HG03159 (cell line): ENCODE results near the gene VPS25.
"Not testable (repeated sequence)": the region's sequence is repeated elsewhere in the genome, so short reads cannot be mapped to it uniquely, and the experiment has no call there.

ENCODE experiments used
- ATAC-seq: cut with Tn5 transposase; IDR thresholded peaks from one replicate; pipeline ENCODE4 v1.9.1; 2021; ENCODE audit warnings: mild to moderate bottlenecking, moderate library complexity; ENCODE audit not compliant: unreplicated experiment

VPS25 gene

DNA sequence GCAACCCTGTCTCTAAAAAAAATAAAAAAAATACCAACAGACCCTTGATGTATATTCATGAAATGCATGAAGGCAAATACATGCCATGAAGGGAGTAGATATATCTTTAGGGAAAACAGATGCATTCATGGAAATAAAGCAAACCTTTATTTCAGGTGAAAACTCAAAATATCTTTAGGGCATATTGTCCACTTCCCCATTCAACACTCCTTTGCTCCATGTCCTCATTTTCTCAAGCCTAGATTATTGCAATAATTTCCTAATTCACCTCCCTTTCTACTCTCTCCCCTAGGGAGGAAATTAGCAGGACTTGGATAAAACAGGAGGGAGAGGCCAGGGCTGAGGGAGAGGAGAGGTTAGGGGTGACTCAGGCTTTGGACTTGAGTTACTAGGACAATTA is 5.7 kb upstream of the VPS25 start:
- no peak for ATAC-seq

DNA sequence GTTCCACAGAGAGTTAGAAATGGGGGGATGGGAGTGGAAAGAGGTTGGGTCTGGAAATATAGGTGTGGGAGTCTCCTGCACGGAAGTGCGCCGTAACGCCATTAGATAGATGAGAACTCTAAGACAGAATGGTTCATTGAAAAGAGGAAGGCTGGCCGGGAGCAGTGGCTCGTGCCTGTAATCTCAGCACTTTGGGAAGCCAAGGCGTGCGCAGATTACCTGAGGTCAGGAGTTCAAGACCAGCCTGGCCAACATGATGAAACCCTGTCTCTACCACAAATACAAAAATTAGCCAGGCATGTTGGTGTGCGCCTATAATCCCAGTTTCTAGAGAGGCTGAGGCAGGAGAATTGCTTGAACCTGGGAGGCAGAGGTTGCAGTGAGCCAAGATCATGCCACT is 5.2 kb upstream of the VPS25 start:
- not testable (repeated sequence) for ATAC-seq

DNA sequence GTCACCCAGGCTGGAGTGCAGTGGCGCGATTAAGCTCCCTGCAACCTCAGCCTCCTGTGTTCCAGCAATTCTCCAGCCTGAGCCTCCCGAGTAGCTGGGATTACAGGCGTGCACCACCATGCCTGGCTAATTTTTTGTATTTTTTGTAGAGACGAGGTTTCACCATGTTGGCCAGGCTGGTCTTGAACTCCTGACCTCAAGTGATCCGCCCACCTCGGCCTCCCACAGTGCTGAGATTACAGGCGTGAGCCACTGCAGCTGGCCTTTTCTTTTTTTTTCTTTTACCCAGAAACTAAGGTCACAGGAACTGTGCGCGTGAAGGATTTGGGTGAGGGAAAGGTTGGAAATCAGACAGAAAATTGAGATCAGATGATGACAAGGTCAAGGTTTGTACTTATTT is 3.3 kb upstream of the VPS25 start:
- not testable (repeated sequence) for ATAC-seq

DNA sequence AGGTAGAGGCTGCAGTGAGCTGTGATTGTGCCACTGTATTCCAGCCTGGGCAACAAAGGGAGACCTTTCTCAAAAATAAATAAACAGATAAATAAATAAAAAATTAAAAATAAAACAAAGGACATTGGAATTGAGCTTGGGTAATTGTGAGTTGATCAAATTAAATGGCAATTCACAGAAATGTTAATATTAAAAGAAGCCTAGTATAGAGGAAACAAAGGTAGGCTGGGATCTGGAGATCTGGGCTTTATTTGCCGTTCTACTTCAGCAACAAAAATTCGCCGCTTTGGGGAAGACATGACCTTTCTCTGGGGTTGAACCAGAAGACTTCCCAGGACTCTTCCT is 332 bp upstream of the VPS25 start:
- ATAC-seq, result no peak

DNA sequence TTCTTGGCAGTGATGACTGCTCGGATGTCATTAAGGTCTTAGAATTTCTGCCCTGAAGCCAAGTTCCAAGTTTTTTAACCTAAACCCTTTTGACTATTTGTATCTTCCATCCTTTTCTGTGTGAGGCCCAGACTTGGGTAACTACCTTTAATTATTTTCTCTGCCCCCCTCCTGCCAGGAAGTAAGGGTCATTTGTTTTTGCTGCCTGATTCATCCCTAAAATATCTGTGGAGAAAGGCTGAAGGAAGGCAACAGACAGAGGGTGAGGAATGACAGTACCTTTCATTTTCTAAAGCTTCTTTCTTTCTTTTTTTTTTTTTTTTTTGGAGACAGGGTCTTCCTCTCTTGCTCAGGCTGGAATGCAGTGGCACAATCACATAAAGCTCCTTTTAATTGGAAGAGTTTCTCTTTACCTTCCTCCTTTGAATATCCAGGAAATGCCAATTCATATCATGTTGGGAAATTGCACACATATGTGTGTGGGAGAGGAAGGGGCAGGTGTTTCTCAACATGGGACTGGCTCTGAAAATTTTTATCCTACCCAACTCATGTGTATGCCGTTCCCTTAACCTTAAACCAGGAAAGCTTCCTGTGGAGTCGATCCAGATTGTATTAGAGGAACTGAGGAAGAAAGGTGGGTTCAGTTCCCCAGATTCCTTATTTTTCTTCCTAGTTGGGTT is 957 bp downstream of the VPS25 start:
- no peak for ATAC-seq

DNA sequence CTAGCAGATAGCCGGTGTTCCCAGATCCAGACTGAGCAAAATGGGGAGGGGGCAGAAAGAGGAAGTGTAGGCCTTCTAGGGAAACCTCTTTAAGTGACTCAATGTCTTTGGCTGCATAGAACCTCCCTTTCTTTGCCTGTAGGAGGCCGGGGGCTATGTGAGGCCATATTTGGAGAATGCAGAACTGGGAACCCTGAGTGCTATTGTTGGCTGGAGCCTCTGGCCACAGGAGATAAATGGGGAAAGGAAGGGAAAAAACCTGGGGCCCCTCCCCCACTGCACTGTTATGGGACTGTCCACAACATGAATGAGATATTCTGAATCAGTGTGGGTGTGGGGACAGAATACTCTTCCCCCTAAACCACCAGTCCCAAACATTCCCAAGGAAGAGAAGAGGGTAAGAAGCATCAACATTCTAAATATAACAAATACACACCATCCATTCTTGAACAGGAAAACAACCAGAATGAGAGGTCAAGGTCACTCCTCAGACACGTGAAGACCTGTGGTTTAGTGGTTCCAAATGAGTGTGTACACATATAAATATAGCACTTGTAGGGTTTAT is 2.4 kb downstream of the VPS25 start:
- ATAC-seq, result no peak

DNA sequence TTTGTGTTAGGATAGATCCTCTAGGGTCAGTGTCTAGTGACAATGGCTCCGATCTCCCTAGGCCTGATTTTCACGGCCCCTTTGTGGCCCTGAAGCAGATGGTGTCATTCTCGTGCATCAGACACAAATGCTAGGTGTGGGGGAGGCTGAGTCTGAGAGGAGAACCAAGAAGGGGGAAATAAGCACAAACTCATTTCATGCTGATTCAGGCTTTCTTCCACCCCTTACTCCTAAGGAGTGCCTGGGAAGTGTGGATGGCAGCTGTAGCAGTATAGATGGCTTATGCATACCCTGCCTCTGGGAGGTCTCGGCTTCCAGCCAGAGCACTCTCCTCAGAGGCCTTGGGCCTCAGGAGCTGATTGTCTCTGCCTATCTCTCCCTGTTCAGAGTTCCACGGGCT is 5.3 kb downstream of the VPS25 start:
- no peak for ATAC-seq

DNA sequence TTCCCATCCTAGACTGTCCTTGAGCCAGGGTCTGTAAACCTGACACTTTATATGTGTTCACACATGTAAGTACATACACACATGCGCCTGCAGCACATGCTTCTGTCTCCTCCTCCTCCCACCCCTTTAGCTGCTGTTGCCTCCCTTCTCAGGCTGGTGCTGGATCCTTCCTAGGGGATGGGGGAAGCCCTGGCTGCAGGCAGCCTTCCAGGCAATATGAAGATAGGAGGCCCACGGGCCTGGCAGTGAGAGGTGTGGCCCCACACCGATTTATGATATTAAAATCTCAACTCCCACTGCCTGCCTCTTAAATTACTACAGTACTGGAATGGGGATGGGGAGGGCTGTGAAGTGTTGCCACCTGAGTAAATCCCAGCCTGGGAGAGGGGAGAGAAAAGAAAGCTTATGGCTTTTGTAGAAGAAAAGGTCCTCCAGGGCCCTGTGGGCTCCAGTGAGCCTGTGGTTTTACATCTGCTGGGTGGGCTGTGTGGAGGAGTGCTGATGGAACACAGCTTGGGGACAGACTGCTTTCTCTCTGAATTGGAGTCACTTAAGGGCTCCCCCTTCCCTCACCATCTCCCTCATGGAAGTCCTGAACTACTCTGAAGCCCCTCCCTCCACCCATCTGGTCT is 6.2 kb downstream of the VPS25 start:
- ATAC-seq, result no peak

DNA sequence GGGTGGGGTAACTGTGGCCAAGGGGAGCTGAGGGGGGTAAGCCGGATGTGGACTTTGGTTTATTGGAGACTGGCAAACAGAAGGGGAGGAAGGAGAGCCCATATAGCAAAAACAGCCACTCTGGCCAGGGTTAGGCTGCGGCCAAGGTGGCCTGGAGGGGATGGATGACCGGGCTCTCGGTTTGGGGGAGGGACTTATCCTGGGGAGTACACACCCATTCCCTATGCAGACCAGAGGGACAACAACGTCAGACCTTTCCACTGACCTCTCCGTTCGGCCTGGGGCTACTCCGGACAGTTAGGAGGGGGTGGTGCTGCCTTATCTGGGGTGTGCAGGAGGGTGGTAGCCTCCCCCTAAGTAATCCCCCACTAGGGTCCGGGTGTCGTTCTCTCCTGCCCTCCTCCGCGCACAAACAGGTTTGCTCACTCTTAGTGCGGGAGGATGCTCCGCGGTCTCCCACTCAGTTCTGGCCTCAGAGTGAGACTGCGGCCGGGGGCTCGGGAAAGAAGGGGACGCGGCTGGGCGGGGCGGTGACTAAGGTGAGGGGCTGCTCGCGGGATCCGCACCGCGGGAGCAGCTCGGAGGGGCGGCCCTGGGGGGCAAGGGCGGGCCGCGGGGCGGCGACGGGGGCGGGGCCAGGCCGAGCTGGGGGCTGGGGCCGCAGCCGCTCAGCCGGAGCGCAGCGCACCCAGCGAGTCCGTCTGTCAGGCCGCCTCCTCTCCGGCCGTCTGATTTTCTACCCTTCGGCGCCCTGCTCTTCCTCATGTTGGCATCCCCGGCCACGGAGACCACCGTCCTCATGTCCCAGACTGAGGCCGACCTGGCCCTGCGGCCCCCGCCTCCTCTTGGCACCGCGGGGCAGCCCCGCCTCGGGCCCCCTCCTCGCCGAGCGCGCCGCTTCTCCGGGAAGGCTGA is 6.9 kb downstream of the VPS25 start, which contains the start of gene WNK4:
TSS of gene WNK4 (plus strand) at position 675 of the 915 bp plus-strand sequence. CDS start at position 764, 89 bp downstream.
- no peak for ATAC-seq

DNA sequence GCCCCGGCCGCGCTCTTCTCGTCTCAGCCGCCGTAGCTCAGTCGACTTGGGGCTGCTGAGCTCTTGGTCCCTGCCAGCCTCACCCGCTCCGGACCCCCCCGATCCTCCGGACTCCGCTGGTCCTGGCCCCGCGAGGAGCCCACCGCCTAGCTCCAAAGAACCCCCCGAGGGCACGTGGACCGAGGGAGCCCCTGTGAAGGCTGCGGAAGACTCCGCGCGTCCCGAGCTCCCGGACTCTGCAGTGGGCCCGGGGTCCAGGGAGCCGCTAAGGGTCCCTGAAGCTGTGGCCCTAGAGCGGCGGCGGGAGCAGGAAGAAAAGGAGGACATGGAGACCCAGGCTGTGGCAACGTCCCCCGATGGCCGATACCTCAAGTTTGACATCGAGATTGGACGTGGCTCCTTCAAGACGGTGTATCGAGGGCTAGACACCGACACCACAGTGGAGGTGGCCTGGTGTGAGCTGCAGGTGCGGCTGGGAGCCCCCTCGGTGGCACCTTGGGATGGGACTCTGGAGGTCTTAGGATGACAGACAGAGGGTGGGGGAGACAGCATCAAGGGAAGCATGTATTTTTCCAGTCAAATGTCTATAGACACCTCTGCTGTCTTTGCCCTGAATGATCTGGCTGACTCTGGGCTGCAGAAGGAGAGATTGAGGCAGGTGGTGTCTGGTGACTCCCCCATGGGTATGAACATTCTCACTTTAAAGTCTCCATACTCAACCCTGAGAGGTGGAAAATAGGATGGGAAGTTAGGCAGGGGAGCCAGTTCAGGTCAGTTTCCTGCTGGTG is 7.8 kb downstream of the VPS25 start:
- ATAC-seq, result no peak

DNA sequence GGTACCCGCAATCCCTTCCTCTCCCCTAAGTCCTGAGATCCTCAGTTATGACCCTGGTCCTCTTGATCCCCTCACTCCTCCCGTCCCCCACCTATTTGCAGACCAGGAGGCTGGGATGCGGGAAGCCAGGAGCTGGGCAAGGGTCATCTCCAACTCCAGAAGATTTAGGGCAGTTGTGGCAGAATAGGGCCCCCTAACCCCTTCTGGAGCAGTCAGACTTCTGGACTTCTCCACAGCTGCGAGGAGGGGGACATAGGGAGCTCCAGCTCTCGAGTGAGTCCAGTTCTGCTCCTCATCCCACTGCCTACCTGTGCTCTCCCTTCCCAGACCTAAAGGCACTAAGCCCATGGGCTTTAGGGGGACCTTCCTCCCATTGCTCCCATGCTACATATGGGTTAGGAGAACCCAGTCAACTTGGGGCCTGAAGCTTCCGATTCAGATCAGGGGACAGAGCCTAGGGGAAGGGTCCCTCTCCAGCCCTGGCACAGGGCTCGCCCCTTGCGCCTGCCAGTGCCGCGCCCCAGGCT is 8.5 kb downstream of the VPS25 start:
- no peak for ATAC-seq

DNA sequence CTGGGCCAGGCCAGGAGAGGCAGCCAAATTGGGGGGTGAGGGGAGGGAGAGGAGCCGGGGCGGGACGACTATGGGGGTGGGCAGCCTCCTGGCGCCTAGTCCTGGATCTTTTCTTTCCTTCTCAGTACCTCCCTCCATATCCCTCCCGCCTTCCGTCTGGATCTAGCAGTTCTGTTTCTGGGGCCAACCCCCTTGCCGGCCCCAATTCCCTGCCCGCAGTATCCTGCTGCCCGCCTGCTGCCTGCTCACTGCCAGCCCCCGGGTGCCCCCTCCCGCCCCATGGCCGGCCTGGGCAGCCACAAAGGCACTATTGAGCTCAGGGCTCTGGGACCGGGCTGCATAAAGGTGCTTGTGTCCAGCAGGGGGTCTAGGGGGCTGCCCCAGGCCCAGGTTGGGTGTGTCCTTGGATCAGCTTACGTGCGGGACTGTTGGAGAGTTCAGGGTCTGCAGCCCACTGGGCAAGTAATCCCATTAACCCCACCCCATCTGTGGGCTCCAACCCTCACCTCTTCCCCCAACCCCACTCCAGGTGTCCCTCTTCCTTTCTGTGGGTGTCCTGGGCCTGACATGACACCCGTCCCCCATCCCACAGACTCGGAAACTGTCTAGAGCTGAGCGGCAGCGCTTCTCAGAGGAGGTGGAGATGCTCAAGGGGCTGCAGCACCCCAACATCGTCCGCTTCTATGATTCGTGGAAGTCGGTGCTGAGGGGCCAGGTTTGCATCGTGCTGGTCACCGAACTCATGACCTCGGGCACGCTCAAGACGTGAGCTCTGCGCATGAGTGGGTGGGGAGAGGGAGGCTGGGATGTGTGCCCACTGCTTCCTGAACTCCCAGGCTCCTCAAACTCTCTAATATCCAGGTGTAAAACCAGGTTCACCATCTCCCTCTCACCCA is 9.2 kb downstream of the VPS25 start:
- no peak for ATAC-seq

DNA sequence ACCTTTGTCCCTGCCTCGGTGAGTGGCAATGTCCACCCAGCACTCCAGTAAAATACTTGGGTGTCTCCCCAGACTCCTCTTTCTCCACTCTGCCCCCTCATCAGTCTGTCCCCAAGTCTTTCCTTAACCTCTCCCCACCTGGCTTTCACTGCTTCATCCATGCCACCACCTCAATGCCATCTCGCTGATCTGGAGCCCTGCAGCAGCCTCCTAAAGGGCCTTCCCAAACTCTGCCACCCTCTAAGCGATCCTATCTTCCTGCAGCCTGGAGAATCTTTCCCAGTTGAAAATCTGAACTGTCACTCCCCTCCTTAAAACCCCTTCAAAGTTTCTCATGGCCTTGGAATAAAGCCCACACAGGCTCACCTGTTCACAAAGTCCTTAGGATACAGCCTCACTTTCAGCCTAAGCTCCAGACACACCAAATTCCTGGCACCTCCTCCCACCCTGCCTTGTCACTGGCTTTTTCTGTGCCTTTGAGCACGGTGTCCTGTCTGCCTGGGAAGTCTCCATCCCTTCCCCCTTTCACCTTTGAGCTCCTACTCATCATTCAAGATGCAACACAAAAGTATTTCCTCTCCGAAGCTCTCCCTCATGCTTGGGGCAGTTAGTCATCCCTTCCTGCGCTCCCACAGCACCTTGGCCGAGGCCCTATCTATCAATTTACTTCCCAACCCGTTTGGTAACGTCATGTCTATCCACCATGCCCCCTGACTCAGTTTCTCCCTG is 10.0 kb downstream of the VPS25 start:
- no peak for ATAC-seq

DNA sequence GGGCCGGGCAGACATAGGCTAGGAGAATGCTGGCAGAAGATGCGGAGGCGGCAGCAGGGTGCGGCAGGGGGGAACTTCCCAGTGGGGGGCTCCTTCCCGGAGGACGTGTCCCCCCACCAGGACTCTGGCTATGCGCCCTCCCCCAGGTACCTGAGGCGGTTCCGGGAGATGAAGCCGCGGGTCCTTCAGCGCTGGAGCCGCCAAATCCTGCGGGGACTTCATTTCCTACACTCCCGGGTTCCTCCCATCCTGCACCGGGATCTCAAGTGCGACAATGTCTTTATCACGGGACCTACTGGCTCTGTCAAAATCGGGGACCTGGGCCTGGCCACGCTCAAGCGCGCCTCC is 10.5 kb downstream of the VPS25 start:
- no peak for ATAC-seq

DNA sequence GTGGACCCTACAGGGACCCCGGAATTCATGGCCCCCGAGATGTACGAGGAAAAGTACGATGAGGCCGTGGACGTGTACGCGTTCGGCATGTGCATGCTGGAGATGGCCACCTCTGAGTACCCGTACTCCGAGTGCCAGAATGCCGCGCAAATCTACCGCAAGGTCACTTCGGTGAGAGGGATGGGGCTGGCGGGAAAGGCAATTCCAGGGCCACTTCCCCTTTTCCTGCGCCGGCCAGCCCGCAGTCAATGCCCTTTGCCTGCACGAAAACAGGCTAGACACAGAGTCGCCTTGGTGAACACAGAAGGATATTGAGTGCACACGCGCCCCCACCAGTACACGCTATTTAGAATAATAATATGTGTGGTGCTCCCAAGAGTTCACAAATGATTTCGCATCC is 11.2 kb downstream of the VPS25 start:
- ATAC-seq, result no peak

DNA sequence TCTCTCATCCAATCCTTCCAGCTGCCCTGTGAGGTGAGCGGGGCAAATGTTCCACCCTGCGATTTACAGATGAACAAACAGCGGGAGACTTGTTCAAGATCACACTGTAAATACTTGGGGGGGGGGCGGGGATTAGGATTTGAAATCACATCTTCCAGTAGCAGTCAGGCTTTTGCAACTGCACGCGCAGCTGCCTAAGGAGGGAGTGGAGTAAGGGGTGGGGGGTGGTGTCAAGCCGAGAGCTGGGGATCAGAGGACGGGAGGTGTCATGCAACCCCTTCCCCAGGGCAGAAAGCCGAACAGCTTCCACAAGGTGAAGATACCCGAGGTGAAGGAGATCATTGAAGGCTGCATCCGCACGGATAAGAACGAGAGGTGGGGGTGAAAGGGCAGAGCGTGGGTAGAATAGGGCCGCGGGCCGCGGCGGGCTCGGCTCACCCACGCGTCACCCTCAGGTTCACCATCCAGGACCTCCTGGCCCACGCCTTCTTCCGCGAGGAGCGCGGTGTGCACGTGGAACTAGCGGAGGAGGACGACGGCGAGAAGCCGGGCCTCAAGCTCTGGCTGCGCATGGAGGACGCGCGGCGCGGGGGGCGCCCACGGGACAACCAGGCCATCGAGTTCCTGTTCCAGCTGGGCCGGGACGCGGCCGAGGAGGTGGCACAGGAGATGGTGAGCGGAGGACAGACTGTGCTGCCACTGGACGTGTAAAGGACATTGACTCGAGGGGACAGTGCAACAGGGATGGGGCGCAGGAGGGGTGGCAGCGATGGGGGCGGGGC is 11.8 kb downstream of the VPS25 start:
- no peak for ATAC-seq

DNA sequence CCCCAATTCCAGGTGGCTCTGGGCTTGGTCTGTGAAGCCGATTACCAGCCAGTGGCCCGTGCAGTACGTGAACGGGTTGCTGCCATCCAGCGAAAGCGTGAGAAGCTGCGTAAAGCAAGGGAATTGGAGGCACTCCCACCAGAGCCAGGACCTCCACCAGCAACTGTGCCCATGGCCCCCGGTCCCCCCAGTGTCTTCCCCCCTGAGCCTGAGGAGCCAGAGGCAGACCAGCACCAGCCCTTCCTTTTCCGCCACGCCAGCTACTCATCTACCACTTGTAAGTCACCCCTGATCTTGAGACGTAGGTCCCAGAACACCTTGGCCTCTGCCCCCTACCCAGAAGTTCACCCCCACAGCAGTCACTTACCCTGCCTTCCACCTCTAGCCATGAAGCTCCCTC is 14.0 kb downstream of the VPS25 start:
- no peak for ATAC-seq

DNA sequence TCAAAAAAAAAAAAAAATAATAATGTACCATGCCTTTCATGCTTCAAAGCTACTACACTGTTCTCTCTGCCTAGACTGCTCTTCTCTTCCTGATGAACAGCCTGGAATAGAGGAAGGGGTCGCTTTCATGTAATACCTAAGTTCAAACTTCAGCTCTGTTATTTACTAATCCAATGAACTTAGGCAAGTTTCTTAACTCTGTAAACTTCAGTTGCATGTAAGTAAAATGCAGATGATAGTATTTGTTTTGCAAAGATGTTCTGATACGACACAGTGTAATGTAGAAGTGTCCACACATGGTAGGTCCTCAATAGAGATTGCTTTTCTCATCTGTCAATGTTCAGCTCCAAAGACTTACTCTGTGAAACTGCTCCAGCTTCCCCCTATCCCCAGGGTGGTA is 18.7 kb downstream of the VPS25 start:
- ATAC-seq, result no peak
